ENCODE results near the gene LCE2C.
"Not testable (repeated sequence)": the region's sequence is repeated elsewhere in the genome, so short reads cannot be mapped to it uniquely, and the experiment has no call there.

LCE2C gene

GRCh38 chr1:152674983-152675382 is at the start of gene LCE2C:
TSS of gene LCE2C (plus strand) at chr1:152675279. CDS start at chr1:152676016, 737 bp downstream.
- not testable (repeated sequence) for DNase-seq (ENCODE audit: low read depth)

GRCh38 chr1:152626744-152627143 is 48.3 kb upstream of the LCE2C start:
- DNase-seq (ENCODE audit: low read depth), result no peak

GRCh38 chr1:152630596-152630995 is 44.5 kb upstream of the LCE2C start:
- DNase-seq (ENCODE audit: low read depth), result no peak

- DNase-seq (ENCODE audit: low read depth), result no peak
Observed at GRCh38 chr1:152640351-152640750, 34.7 kb upstream of the LCE2C start.

GRCh38 chr1:152643945-152644344 is 31.1 kb upstream of the LCE2C start:
- DNase-seq (ENCODE audit: low read depth), result no peak

- no peak for DNase-seq (ENCODE audit: low read depth)
Observed at GRCh38 chr1:152645146-152645545, 29.9 kb upstream of the LCE2C start.

- DNase-seq (ENCODE audit: low read depth), result no peak
Observed at GRCh38 chr1:152646656-152647055, 28.4 kb upstream of the LCE2C start.

- no peak for DNase-seq (ENCODE audit: low read depth)
Observed at GRCh38 chr1:152654110-152654509, 21.0 kb upstream of the LCE2C start.

GRCh38 chr1:152656459-152656858 is 18.6 kb upstream of the LCE2C start:
- no peak for DNase-seq (ENCODE audit: low read depth)

GRCh38 chr1:152657677-152658076 is 17.4 kb upstream of the LCE2C start:
- DNase-seq (ENCODE audit: low read depth), result no peak

- no peak for DNase-seq (ENCODE audit: low read depth)
Observed at GRCh38 chr1:152658649-152659048, 16.4 kb upstream of the LCE2C start.

- DNase-seq (ENCODE audit: low read depth), result no peak
Observed at GRCh38 chr1:152663098-152663497, 12.0 kb upstream of the LCE2C start, which contains the start of gene LCE2D. TSS of gene LCE2D (plus strand) at chr1:152663380. CDS start at chr1:152664106, 726 bp downstream.

- not testable (repeated sequence) for DNase-seq (ENCODE audit: low read depth)
Observed at GRCh38 chr1:152666171-152666570, 8.9 kb upstream of the LCE2C start.

- no peak for DNase-seq (ENCODE audit: low read depth)
Observed at GRCh38 chr1:152667648-152668047, 7.4 kb upstream of the LCE2C start.

GRCh38 chr1:152673016-152673415 is 2.1 kb upstream of the LCE2C start:
- DNase-seq (ENCODE audit: low read depth), result no peak

- DNase-seq (ENCODE audit: low read depth), result no peak
Observed at GRCh38 chr1:152679459-152679858, 4.4 kb downstream of the LCE2C start.

- no peak for DNase-seq (ENCODE audit: low read depth)
Observed at GRCh38 chr1:152681616-152682015, 6.5 kb downstream of the LCE2C start.

- DNase-seq (ENCODE audit: low read depth), result no peak
Observed at GRCh38 chr1:152683846-152684245, 8.8 kb downstream of the LCE2C start.

- not testable (repeated sequence) for DNase-seq (ENCODE audit: low read depth)
Observed at GRCh38 chr1:152685823-152686222, 10.7 kb downstream of the LCE2C start, which contains the start of gene LCE2B. TSS of gene LCE2B (plus strand) at chr1:152686123. CDS start at chr1:152686844, 721 bp downstream.

GRCh38 chr1:152697701-152698600 is 22.9 kb downstream of the LCE2C start, which contains the start of gene LCE2A:
TSS of gene LCE2A (plus strand) at chr1:152698345. CDS start at chr1:152698902, 557 bp downstream.
- DNase-seq (ENCODE audit: low read depth), result no peak

GRCh38 chr1:152699746-152700145 is 24.7 kb downstream of the LCE2C start:
- no peak for DNase-seq (ENCODE audit: low read depth)

- no peak for DNase-seq (ENCODE audit: low read depth)
Observed at GRCh38 chr1:152707860-152708259, 32.8 kb downstream of the LCE2C start, which contains the start of gene LCE4A. TSS of gene LCE4A (plus strand) at chr1:152708160. CDS start at chr1:152709076, 916 bp downstream.

GRCh38 chr1:152718238-152718637 is 43.2 kb downstream of the LCE2C start:
- no peak for DNase-seq (ENCODE audit: low read depth)
